ENCODE results near the gene SERINC5. TPM values are rescaled to one million over a fixed set of nuclear protein-coding genes. Genes with fewer than 3 reads are reported as not detected.
"Not testable (repeated sequence)": the region's sequence is repeated elsewhere in the genome, so short reads cannot be mapped to it uniquely, and the experiment has no call there.

The SERINC5 gene
- total and polyA plus RNA-seq, 2 of the 4 experiments (the other 2 are of a cell fraction): 5.0 to 8.1 TPM

GRCh38 chr5:80270543-80270942, 14.7 kb upstream of the SERINC5 start:
- TF ChIP-seq FOS (IDR thresholded peaks at IDR 0.05; ENCODE audit: low read depth, low read length): 0 out of 2 replicates have a peak, but pooled peaks have one; percentile 2
- H4K5ac ChIP-seq (ENCODE audit: low read depth, low read length); H3K27me3 ChIP-seq (ENCODE audit: control insufficient read depth, insufficient read depth, low read length); H4K20me1 ChIP-seq (ENCODE audit: insufficient read depth, low read length); H2AK9ac ChIP-seq (replicated peaks; ENCODE audit: low read depth, low read length, poor library complexity); intact Hi-C loops (cut with micrococcal nuclease); H3K9me3 ChIP-seq (ENCODE audit: control insufficient read depth, insufficient read depth, low read length); BruUV-seq (replicated peaks); H4K8ac ChIP-seq (ENCODE audit: low read depth in 2 of 2, low read length in 2 of 2); H3K4ac ChIP-seq (ENCODE audit: low read depth, low read length); H3K4me3 ChIP-seq (ENCODE audit: insufficient read depth, low read depth, low read length); in situ Hi-C loops (cut with MboI; ENCODE audit: low sequenced_read_pairs); H2BK15ac ChIP-seq (ENCODE audit: low read depth, low read length); H3K36me3 ChIP-seq (ENCODE audit: control insufficient read depth, insufficient read depth, low read length); H3K14ac ChIP-seq (replicated peaks; ENCODE audit: low read depth, low read length); H3K79me1 ChIP-seq (ENCODE audit: low read depth in 1 of 2, low read length in 2 of 2); H2AK5ac ChIP-seq (ENCODE audit: low read depth, low read length); H3K9me1 ChIP-seq (ENCODE audit: insufficient read depth, low read length); H2BK5ac ChIP-seq (ENCODE audit: low read depth, low read length, poor library complexity, severe bottlenecking); H3K4me1 ChIP-seq (ENCODE audit: control insufficient read depth, insufficient read depth, low read length); DNase-seq; H3K4me2 ChIP-seq (ENCODE audit: low read depth, low read length); H2BK20ac ChIP-seq (ENCODE audit: low read depth, low read length); dilution Hi-C loops (cut with HindIII; ENCODE audit: low sequenced_read_pairs, unreplicated experiment); H2BK120ac ChIP-seq (ENCODE audit: low read depth, low read length); H3K56ac ChIP-seq (ENCODE audit: extremely low read depth, insufficient read depth, low read length); H4K91ac ChIP-seq (ENCODE audit: insufficient read depth, low read depth, low read length); H3K27ac ChIP-seq (ENCODE audit: insufficient read depth, low read length); POLR2A ChIA-PET (ENCODE audit: unreplicated experiment); H2AFZ ChIP-seq (replicated peaks; ENCODE audit: low read length, poor library complexity); H3K9ac ChIP-seq (ENCODE audit: low read depth, low read length); CTCF ChIA-PET; H3K23ac ChIP-seq (ENCODE audit: low read depth, low read length); ATAC-seq (ENCODE audit: low read depth); H3K18ac ChIP-seq (ENCODE audit: low read depth, low read length): not testable (repeated sequence)
- WGBS, 2 experiments (ENCODE audit: extremely low coverage in 2 of 2, insufficient read length in 1 of 2): no CpG with 5 or more reads among the region's 2 CpGs
